ENCODE data around the gene NEK7. TPM values are rescaled to one million over a fixed set of nuclear protein-coding genes. Genes with fewer than 3 reads are reported as not detected.

Gene NEK7
- total RNA-seq, 3 donors from 2014 or later (not counting 1 experiment from before 2014, with no cell fraction given) = 34.1 to 57.5 (median 42.1) TPM

- H3K27me3 Mint-ChIP-seq (ENCODE audit: low read depth in 2 of 2) = peaks cover 0 to 2% of the 10 kb centered on the region in 2 donors
- ATAC-seq = peak; percentile 49 to 76 (median 67)
Observed at GRCh38 chr1:198121056-198121826, 35.6 kb upstream of the NEK7 start.

GRCh38 chr1:198122693-198123092 lies 34.1 kb upstream of the NEK7 start:
- H3K27me3 Mint-ChIP-seq (ENCODE audit: low read depth in 2 of 2) = peaks cover 0 to 3% of the 10 kb centered on the region in 2 donors
- no peaks in the 10 kb centered on the region for H3K9me3 Mint-ChIP-seq
- no peaks in the 10 kb centered on the region for H3K36me3 Mint-ChIP-seq
- Histone ChIP-seq H3K36me3 (ENCODE audit: control insufficient read depth, insufficient read depth, low read length) (no peaks in the 10 kb centered on the region), H3K4me3 (ENCODE audit: low read length) (no peak overlapping the region), H3K9me3 (ENCODE audit: control insufficient read depth, insufficient read depth, low read length) (no peaks in the 10 kb centered on the region), H3K27me3 (ENCODE audit: control insufficient read depth, insufficient read depth, low read length) (no peaks in the 10 kb centered on the region), H3K4me1 (ENCODE audit: control insufficient read depth, insufficient read depth, low read length) (no peaks in the 10 kb centered on the region), H3K27ac (ENCODE audit: low read length) (no peak overlapping the region)
- ATAC-seq (no peak), DNase-seq (no peak)
- no peaks in the 10 kb centered on the region for H3K4me1 Mint-ChIP-seq
- H3K4me3 Mint-ChIP-seq = no peak overlapping the region
- TF ChIP-seq CTCF (IDR thresholded peaks at IDR 0.05) = no peak
- WGBS (ENCODE audit: insufficient coverage) = no CpG with 5 or more reads among the region's 1 CpG
- no peak overlapping the region for H3K27ac Mint-ChIP-seq
- intact Hi-C loops (cut with micrococcal nuclease) = no loop called here

More at GRCh38 chr1:198121056-198121826, 35.6 kb upstream of the NEK7 start:
- DNase-seq = no peak
- WGBS (ENCODE audit: insufficient coverage) = 93% methylated on average over 3 of the region's 3 CpGs
- Mint-ChIP-seq H3K4me3 (no peak overlapping the region), H3K4me1 (peaks cover 0 to under 1% of the 10 kb centered on the region in 2 donors), H3K27ac (no peak overlapping the region), H3K36me3 (no peaks in the 10 kb centered on the region), H3K9me3 (no peaks in the 10 kb centered on the region)
- Histone ChIP-seq H3K36me3 (ENCODE audit: control insufficient read depth, insufficient read depth, low read length) (no peaks in the 10 kb centered on the region), H3K27ac (ENCODE audit: low read length) (no peak overlapping the region), H3K4me1 (ENCODE audit: control insufficient read depth, insufficient read depth, low read length) (no peaks in the 10 kb centered on the region), H3K27me3 (ENCODE audit: control insufficient read depth, insufficient read depth, low read length) (no peaks in the 10 kb centered on the region), H3K4me3 (ENCODE audit: low read length) (no peak overlapping the region), H3K9me3 (ENCODE audit: control insufficient read depth, insufficient read depth, low read length) (no peaks in the 10 kb centered on the region)
- intact Hi-C loops (cut with micrococcal nuclease) = no loop called here
- TF ChIP-seq CTCF (IDR thresholded peaks at IDR 0.05) = no peak

- no peak for DNase-seq
- no peak for TF ChIP-seq CTCF (IDR thresholded peaks at IDR 0.05)
- Histone ChIP-seq H3K27ac (ENCODE audit: low read length) (no peak overlapping the region), H3K27me3 (ENCODE audit: control insufficient read depth, insufficient read depth, low read length) (no peaks in the 10 kb centered on the region), H3K9me3 (ENCODE audit: control insufficient read depth, insufficient read depth, low read length) (no peaks in the 10 kb centered on the region), H3K4me1 (ENCODE audit: control insufficient read depth, insufficient read depth, low read length) (no peaks in the 10 kb centered on the region), H3K36me3 (ENCODE audit: control insufficient read depth, insufficient read depth, low read length) (no peaks in the 10 kb centered on the region), H3K4me3 (ENCODE audit: low read length) (no peak overlapping the region)
- Mint-ChIP-seq H3K4me1 (no peaks in the 10 kb centered on the region), H3K36me3 (no peaks in the 10 kb centered on the region), H3K9me3 (no peaks in the 10 kb centered on the region), H3K27ac (no peak overlapping the region), H3K27me3 (ENCODE audit: low read depth in 2 of 2) (peaks cover 0 to 3% of the 10 kb centered on the region in 2 donors), H3K4me3 (no peak overlapping the region)
- WGBS (ENCODE audit: insufficient coverage) = 71% methylated on average over 1 of the region's 2 CpGs
- ATAC-seq = no peak
- intact Hi-C loops (cut with micrococcal nuclease) = no loop called here
Observed at GRCh38 chr1:198123133-198123532, 33.7 kb upstream of the NEK7 start.

DNA sequence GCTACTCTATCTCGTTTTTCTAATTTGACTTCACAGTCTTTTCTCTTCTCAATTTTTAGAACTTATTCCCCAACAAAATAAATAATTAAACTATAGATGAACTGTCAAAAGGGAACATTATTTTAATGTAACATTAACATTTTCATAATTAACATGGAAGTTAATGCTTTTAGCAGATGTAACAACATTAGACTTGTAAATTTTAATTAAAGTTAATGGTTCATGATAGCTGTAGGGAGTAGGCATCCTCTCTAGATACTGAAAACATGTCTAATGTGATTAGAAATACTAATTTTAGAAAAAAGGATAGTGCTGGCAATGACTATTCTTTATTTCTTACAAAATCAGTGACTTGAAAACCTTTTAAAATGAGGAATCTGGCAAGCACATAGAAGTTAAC lies 32.1 kb upstream of the NEK7 start:
- Histone ChIP-seq H3K36me3 (ENCODE audit: control insufficient read depth, insufficient read depth, low read length) (no peaks in the 10 kb centered on the region), H3K27me3 (ENCODE audit: control insufficient read depth, insufficient read depth, low read length) (no peaks in the 10 kb centered on the region), H3K9me3 (ENCODE audit: control insufficient read depth, insufficient read depth, low read length) (no peaks in the 10 kb centered on the region), H3K27ac (ENCODE audit: low read length) (no peak overlapping the region), H3K4me3 (ENCODE audit: low read length) (no peak overlapping the region), H3K4me1 (ENCODE audit: control insufficient read depth, insufficient read depth, low read length) (no peaks in the 10 kb centered on the region)
- intact Hi-C loops (cut with micrococcal nuclease) = no loop called here
- no peak for DNase-seq
- no peaks in the 10 kb centered on the region for H3K4me1 Mint-ChIP-seq
- WGBS (ENCODE audit: insufficient coverage) = no CpG with 5 or more reads among the region's 1 CpG
- H3K9me3 Mint-ChIP-seq = no peaks in the 10 kb centered on the region
- no peak for ATAC-seq
- no peak overlapping the region for H3K4me3 Mint-ChIP-seq
- H3K36me3 Mint-ChIP-seq = no peaks in the 10 kb centered on the region
- H3K27me3 Mint-ChIP-seq (ENCODE audit: low read depth in 2 of 2) = peaks cover 0 to 3% of the 10 kb centered on the region in 2 donors
- TF ChIP-seq CTCF (IDR thresholded peaks at IDR 0.05) = no peak
- no peak overlapping the region for H3K27ac Mint-ChIP-seq

Measured in natural killer cell (primary cell).